Measurements from ENCODE around the gene FAM151B.
"Not testable (repeated sequence)": the region's sequence is repeated elsewhere in the genome, so short reads cannot be mapped to it uniquely, and the experiment has no call there.

The FAM151B gene, protein sequence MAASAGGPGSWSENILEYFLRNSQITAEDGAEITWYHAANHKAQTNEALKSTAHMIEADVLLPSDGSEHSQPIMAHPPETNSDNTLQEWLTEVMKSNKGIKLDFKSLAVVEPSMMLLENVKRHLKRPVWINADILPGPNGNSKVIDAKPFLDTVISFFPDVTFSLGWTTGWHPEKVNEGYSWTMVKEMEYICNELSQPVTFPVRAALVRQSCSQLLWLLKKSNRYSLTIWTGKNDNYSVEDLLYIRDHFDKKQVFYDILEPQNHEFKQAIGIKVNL

DNA sequence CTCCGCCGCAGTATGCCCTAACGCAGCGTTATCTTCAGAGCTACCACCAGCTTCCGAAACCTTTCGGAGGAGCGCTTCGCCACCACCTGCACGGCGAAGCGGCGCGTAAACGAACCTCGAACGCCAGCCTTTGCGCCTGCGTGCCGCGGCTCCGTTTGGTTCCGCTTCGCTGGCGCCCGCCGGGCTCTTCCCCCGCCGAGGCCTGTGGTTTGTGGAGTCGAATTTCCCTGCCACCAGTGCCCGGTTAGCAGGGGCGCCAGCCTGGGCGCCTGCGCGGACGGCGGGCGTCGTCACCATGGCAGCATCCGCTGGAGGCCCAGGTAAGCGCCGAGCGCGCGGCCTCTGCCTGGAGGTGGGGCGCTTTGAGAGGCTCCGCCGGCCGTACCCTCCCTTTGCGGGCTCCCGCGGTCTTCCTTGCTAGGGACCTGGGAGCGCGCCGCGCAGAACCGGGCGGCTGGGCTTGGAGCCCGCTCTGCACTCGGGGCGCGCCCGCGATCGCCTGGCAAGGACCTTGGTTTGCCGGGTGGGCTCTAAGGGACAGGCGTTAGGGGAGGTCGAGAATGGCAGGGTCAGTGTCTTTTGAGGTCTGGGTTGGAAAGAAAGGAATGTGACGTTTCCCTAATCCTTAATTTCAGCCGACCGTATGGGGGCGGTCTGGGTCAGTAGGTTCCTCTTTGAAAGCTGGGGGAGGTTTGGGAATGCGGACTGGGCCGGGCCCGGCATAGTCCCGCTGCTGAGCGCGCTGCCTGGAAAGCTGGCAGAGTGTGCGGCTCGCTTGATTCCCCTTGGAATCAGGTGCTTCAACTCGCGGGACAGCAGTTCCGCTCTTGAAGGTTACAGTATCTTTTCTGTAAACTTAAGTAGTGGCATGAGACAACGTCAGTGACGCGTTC lies at the start of gene FAM151B:
Gene FAM151B, plus strand, starts transcription at position 272 of the 893 bp plus-strand sequence. Its CDS starts 24 bp downstream, at position 296.
- peak; percentile 74 for DNase-seq

- DNase-seq: no peak
Measured at GRCh38 chr5:80438739-80439138, 49.2 kb upstream of the FAM151B start.

DNA sequence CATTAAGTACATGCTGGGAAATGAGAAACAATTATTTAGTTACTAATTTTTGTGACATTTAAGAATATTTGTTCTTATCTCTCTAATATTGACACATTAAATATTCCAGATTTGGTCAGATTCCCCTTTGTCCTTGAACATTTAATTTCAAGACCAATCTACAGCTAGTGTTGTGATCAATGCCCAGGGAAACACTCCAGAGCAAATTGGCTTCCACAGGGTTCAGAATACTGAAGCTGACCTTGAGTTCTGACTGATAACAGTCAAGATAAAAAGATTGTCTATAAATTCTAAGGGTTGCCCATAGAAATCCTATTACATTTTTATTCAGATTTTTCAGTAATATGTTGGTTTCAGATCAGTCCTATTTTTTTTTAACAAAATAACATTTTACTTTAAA lies 48.7 kb upstream of the FAM151B start:
- no peak for DNase-seq

DNA sequence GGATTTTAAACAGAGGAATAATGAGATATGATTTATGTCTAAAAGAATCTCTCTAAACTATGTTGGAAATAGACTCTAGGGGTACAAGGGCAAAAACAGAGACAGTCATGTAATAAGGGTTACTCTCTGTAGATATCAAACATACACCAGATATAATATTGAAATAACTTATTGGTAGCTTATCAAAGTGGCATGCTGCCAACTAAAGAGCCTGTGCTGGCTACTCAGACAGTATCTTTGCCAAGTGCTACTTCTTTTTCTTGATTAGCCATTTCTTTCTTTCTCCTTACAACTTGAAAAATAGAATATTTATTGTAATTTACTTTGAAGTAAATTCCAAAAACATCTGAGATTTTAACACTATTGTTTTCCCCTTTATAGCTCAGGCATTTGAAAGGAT lies 45.2 kb upstream of the FAM151B start:
- no peak for DNase-seq

DNA sequence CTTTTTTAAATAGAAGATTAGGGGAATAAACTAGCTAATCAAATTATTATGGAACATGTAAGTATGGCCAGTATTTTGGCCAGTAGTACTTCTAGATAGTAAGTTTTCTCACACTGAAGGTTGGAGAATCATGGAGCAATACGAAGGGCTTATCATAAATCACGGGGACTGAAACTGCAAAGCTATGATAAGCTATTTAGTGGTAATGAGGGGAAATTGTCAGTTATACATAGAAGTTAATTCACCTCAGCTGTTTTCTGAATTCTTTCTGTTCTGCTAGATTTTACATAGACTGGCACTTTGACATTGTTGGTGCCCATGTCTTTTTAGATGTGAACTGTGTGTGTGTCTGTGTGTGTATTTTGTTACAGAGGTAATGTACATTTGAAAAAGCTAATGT lies 34.5 kb upstream of the FAM151B start:
- no peak for DNase-seq

DNA sequence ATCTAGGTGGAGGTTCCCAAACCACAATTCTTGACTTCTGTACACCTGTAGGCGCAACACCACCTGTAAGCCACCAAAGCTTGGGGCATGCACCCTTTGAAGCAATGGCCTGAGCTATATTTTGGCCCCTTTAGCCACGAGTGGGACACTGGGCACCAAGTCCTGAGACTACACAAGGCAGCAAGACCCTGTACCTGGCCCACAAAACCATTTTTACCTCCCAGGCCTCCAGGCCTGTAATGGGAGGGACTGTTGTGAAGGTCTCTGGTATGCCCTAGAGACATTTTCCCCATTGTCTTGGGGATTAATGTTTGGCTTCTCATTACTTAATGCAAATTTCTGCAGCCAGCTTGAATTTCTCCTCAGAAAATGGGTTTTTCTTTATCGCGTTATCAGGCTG lies 24.6 kb upstream of the FAM151B start:
- DNase-seq: no peak

DNA sequence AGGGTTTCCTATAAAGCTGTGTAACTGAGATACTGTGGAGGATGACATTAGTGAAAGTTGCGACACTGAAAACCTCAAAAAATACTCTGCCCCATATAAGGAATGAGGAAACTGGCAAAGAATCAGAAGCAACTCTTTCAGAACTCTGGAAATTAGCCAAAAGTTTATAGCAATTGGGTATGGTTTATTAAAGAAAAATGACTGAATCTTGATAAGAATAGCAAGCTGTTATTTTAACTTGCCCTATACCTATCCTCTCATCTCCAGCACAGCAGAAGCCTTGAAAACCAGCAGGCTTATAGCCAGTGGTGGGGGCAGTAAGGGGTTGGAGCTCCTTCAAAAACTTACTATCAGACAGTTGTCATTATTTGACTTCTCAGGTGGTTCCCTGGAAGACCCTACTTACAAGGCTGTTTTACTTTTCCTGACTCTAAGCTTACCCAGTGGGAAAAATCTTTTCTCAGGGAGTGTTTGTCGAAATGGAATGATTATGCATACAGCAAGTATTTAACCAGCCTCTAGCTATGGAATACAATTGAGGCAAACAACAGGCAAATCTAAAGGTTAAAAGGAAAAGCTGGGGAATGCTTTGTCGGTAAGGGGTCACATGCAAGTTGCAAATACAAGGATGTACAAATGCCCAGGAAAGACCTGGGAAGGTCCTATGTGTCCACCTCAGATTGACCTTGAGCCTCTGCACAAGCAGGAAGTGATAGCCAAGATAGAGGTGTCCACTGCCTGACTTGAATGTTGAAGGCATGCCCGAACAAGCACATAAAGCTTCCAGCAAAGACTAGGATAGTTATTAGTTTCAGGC lies 21.0 kb upstream of the FAM151B start:
- DNase-seq: peak; percentile 5

GRCh38 chr5:80468131-80468530 lies 19.8 kb upstream of the FAM151B start:
- no peak for DNase-seq

DNA sequence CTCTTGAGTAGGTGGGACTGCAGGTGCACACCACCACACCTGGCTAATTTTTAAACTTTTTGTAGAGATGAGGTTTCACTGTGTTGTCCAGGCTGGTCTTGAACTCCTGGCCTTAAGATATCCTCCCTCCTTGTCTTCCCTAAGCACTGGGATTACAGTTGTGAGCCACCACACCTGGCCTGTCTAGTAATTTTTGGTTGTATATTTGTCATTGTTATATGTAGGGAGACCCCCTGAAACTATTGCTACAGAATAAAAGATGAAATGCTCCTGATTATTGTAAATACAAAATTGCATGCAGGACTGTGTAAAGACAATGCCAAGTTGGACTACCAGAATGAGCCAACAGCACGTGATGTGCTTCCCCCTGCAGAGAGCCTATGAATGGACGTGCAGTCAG lies 17.3 kb upstream of the FAM151B start:
- not testable (repeated sequence) for DNase-seq

- DNase-seq: no peak
Measured at GRCh38 chr5:80474929-80475328, 13.0 kb upstream of the FAM151B start.

DNA sequence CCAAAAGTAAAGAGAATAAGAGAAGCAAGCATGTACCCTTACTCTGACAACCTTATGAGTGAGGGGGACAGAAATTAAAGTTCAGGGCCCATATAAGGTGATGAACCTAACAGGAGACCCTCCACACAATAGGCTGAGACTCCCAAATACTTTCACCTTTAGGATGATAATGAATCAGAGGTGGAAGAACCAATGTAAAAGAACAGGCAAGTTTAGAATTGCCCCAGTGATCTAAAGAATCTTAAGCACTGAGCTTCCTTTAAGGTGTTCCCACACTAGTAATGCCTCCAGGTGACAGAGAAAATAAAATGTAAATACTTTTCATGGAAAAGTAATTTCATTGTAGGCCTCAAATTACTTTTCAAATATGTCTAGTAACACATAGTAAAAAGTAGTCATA lies 8.2 kb upstream of the FAM151B start:
- DNase-seq: no peak

DNA sequence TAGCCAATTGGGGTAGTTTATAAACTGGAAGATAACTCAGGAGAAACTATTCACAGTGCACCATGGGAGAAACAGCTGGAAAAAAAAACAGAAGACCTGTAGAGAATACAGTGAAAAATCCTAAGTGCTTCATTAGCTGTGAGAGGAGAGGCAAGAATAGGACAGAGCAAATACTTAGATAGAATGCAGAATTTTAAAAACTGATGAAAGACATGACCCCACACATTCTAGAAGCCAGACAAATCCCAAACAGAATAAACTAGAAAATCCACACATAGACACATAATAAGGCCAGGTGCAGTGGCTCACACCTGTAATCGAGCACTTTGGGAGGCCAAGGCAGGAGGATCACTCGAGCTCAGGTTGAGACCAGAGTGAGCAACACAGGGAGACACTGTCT lies 7.5 kb upstream of the FAM151B start:
- DNase-seq: no peak

GRCh38 chr5:80481019-80481893 lies 6.6 kb upstream of the FAM151B start:
- no peak for DNase-seq

GRCh38 chr5:80482578-80482977 lies 5.3 kb upstream of the FAM151B start:
- DNase-seq: no peak

- DNase-seq: no peak
Measured at GRCh38 chr5:80483636-80484232, 4.2 kb upstream of the FAM151B start.

GRCh38 chr5:80487444-80487828 lies 464 bp upstream of the FAM151B start:
- DNase-seq: no peak

GRCh38 chr5:80491296-80491695 lies 3.4 kb downstream of the FAM151B start:
- DNase-seq: no peak

DNA sequence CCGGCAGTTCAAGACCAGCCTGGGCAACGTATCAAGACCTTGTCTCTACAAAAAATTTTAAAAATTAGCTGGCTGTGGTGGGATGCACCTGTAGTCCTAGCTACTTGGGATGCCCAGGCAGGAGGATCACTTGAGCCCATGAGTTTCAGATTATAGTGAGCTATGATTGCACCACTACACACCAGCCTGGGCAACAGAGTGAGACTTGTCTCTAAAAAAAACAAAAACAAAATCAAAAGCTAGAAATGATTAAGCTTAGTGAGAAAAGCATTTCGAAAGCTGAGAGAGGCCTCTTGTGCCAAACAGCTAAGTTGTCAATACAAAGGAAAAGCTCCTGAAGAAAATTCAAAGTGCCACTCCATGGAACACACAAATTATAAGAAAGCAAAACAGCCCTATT lies 4.8 kb downstream of the FAM151B start:
- no peak for DNase-seq

- DNase-seq: not testable (repeated sequence)
Measured at GRCh38 chr5:80493443-80493842, 5.5 kb downstream of the FAM151B start.

- DNase-seq: no peak
Measured at GRCh38 chr5:80495891-80496290, 8.0 kb downstream of the FAM151B start.

- peak; percentile 31 for DNase-seq
Measured at GRCh38 chr5:80502800-80503199, 14.9 kb downstream of the FAM151B start.

DNA sequence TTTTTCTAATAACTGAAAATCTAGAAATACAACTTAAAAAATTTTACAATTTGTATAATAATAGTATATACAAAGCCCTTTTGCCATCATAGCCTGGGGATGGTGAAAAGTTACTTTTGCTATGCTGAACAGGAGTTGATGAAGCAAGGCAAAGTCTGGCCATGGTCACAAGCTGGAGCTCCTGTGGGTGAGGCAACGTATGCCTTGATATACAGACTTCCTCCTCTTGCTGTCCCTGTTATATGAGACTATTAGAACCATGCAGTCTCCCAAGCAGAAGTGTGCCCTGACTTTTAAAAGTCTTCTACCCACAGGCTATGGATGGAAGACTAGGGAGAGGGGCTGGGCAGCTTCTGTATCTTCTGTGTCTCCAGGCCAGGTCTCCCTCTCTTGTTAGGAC lies 15.7 kb downstream of the FAM151B start:
- peak; percentile 74 for DNase-seq
